ENCODE measurements around the gene MESD.

DNA sequence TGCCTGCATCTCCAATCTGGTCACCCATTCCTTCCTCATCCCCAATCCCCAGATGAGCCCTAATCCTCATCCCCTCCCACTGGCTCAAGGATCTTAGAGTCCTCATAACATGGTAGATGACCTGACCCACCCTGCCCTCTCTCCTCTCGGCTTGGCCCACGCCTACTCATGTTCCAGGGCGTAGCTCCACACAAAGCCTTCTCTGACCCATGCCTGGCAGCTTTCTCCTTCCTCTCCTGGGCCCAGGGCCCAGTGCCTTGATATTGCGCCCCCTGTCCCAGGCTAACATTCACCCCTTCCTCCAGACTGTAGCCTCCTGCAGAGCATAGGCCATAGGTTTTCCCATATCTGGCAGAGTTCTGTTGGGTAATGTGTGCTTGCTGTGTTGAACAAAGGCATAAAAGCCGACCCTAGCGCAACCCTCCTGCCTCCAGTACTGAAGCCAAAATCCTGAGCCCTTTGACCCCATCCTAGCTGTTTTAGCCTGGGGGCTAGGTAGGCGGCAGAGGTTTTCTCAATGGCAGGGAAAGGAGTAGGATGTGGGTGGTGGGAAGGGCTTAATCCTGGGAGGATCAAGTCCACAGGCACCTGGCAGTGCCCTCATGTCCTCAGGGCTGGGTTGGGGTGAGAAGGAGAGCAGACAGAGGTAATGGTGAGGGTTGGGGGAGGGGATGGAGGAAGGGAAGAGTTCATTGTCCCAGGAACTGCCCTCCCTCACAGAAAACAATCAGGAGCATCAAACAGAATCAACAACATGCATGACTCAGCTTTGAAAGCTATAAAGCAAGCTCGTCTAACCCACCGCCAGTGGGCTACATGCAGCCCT, 35.5 kb downstream of the MESD start:
- TF ChIP-seq CTCF (IDR thresholded peaks at IDR 0.05) (no peak), ZFX (IDR thresholded peaks at IDR 0.05; ENCODE audit: borderline replicate concordance) (no peak)
